DOHH2 (cell line): ENCODE data around the gene PRR16.

Source experiments
- H3F3A ChIP-seq: fragments of 200-600 bp; sonication (generic), shearing (Covaris generic); 2 replicates; pipeline ENCODE4 v1.6.0; 2016; ENCODE audit warnings: antibody characterized with exemption, mild to moderate bottlenecking; ENCODE audit not compliant: control insufficient read depth, insufficient read depth
- H3K27ac ChIP-seq: fragments of 200-600 bp; sonication (generic); 2 replicates; pipeline ENCODE4 v1.5.1; 2014; ENCODE audit warnings: low read depth, mild to moderate bottlenecking, low read length, moderate library complexity
- H3K27me3 ChIP-seq: fragments of 200-600 bp; sonication (generic); 2 replicates; pipeline ENCODE4 v1.6.1; 2014; ENCODE audit warnings: mild to moderate bottlenecking, low read length, mixed read lengths; ENCODE audit not compliant: control insufficient read depth
- H3K36me3 ChIP-seq: fragments of 200-600 bp; sonication (generic); 2 replicates; pipeline ENCODE4 v1.6.1; 2014; ENCODE audit warnings: mild to moderate bottlenecking, low read length, moderate library complexity, mixed read lengths; ENCODE audit not compliant: control insufficient read depth
- H3K4me1 ChIP-seq: fragments of 200-600 bp; sonication (generic); 2 replicates; pipeline ENCODE4 v1.6.1; 2014; ENCODE audit warnings: mild to moderate bottlenecking, low read length, mixed read lengths; ENCODE audit not compliant: control insufficient read depth
- H3K4me2 ChIP-seq: fragments of 200-600 bp; sonication (generic); 2 replicates; pipeline ENCODE4 v1.6.0; 2014; ENCODE audit warnings: mild to moderate bottlenecking, low read length, moderate library complexity
- H3K4me3 ChIP-seq: fragments of 200-600 bp; sonication (generic); 2 replicates; pipeline ENCODE4 v1.5.1; 2014; ENCODE audit warnings: mild to moderate bottlenecking, low read length, mixed read lengths
- H3K79me2 ChIP-seq: fragments of 200-600 bp; sonication (generic); 2 replicates; pipeline ENCODE4 v1.6.1; 2014; ENCODE audit warnings: mild to moderate bottlenecking, low read length, mixed read lengths; ENCODE audit not compliant: control insufficient read depth
- H3K9me2 ChIP-seq: fragments of 200-600 bp; sonication (generic); replicated peaks from 2 replicates; pipeline ENCODE4 v1.6.1; 2014; ENCODE audit warnings: mild to moderate bottlenecking, low read length, mixed read lengths; ENCODE audit not compliant: control insufficient read depth
- H3K9me3 ChIP-seq: fragments of 200-600 bp; sonication (generic); 2 replicates; pipeline ENCODE4 v1.6.1; 2014; ENCODE audit warnings: antibody characterized with exemption, low read length, mixed read lengths; ENCODE audit not compliant: control insufficient read depth, insufficient read depth
- H4K20me1 ChIP-seq: fragments of 200-600 bp; sonication (generic); 2 replicates; pipeline ENCODE4 v1.6.0; 2014; ENCODE audit warnings: low read depth, mild to moderate bottlenecking, antibody characterized with exemption, low read length, moderate library complexity; ENCODE audit not compliant: control insufficient read depth, insufficient read depth
- CTCF ChIP-seq: fragments of 200-600 bp; sonication (generic); IDR thresholded peaks from one replicate; pipeline ENCODE4 v1.5.1; 2014; ENCODE audit warnings: antibody characterized with exemption, mild to moderate bottlenecking, low read depth, low read length; ENCODE audit not compliant: poor library complexity, severe bottlenecking
- EZH2phosphoT487 ChIP-seq: fragments of 200-600 bp; sonication (generic); IDR thresholded peaks from 2 replicates; pipeline ENCODE4 v1.6.1; 2017; ENCODE audit warnings: borderline replicate concordance, mild to moderate bottlenecking, antibody characterized with exemption, low read length, moderate library complexity, mixed read lengths

PRR16 gene

DNA sequence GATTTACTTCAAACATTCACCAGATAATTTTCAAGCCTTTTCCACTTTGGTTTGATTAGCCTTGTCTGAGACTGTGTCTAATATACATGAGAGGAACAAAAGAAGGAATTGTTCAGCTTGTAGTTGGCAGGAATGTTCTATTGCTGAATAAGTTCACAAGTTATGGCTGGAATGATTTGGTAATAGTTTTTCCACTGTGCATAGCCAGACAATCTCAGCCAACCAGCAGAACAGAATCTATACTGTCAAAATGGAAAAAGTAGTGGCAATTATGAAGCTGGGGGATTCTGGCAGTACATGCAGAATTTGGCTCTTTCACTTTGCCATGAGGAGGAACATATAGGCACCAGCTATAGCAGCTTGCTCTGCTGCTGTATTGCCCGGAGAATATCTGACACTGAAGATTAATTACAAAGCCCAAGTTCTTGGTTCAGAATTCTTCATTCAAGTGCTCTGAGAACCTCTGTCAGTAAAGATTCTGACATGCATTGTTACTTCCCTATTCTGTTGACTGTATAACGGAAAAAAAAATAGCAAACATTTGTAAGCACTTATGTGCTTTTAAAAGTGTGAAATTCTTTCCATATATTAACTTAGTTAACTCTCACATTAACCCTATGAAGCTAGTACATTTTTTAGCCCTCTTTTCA is 150.6 kb downstream of the PRR16 start:
- Histone ChIP-seq H3K4me3 (no peak overlapping the region), H3K4me1 (no peaks in the 10 kb centered on the region), H3K27ac (no peak overlapping the region), H3K4me2 (no peak overlapping the region), H3K9me3 (no peaks in the 10 kb centered on the region), H3K27me3 (no peaks in the 10 kb centered on the region), H4K20me1 (no peaks in the 10 kb centered on the region), H3K79me2 (no peaks in the 10 kb centered on the region), H3K9me2 (no peaks in the 10 kb centered on the region), H3F3A (no peaks in the 10 kb centered on the region), H3K36me3 (no peaks in the 10 kb centered on the region)
- TF ChIP-seq EZH2phosphoT487 = no peak
- no peak for TF ChIP-seq CTCF

GRCh38 chr5:120615967-120616645 is 152.0 kb downstream of the PRR16 start:
- H3F3A ChIP-seq = no peaks in the 10 kb centered on the region
- TF ChIP-seq CTCF = no peak
- TF ChIP-seq EZH2phosphoT487 = no peak
- no peaks in the 10 kb centered on the region for H3K9me3 ChIP-seq
- H3K4me3 ChIP-seq = no peak overlapping the region
- H3K36me3 ChIP-seq = no peaks in the 10 kb centered on the region
- no peaks in the 10 kb centered on the region for H3K27me3 ChIP-seq
- H3K4me1 ChIP-seq = no peaks in the 10 kb centered on the region
- H3K4me2 ChIP-seq = no peak overlapping the region
- H4K20me1 ChIP-seq = no peaks in the 10 kb centered on the region
- H3K9me2 ChIP-seq = no peaks in the 10 kb centered on the region
- H3K79me2 ChIP-seq = no peaks in the 10 kb centered on the region
- H3K27ac ChIP-seq = no peak overlapping the region

DNA sequence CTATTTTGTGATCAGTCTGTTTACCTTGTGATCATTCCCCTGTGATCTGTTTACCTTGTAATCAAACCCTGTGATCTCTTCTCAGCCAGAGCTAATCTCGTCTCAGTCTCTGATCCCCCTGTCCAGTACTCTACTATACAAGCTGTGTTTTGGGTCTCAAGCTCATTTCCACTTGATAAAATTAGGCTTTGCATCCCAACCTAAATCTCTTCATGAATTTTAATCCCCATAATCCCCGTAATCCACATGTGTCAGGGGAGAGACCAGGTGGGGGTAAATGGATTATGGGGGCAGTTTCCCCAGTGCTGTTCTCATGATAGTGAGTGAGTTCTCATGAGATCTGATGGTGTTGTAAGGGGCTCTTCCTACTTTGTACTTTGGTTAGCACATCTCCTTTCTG is 157.2 kb downstream of the PRR16 start:
- H3K9me3 ChIP-seq = no peaks in the 10 kb centered on the region
- H3K4me3 ChIP-seq = no peak overlapping the region
- H3K4me2 ChIP-seq = no peak overlapping the region
- H3K4me1 ChIP-seq = no peaks in the 10 kb centered on the region
- no peak overlapping the region for H3K27ac ChIP-seq
- no peaks in the 10 kb centered on the region for H3K9me2 ChIP-seq
- H3F3A ChIP-seq = no peaks in the 10 kb centered on the region
- no peaks in the 10 kb centered on the region for H3K79me2 ChIP-seq
- TF ChIP-seq EZH2phosphoT487 (no peak), CTCF (no peak)
- H3K36me3 ChIP-seq = no peaks in the 10 kb centered on the region
- H4K20me1 ChIP-seq = no peaks in the 10 kb centered on the region
- no peaks in the 10 kb centered on the region for H3K27me3 ChIP-seq
